22Rv1 (cell line): ENCODE data around the gene CARF.
"Not testable (repeated sequence)": the region's sequence is repeated elsewhere in the genome, so short reads cannot be mapped to it uniquely, and the experiment has no call there.

Experiments
- H3K27ac ChIP-seq: fragments of 450-650 bp; 2 replicates; pipeline ENCODE4 v1.5.1; 2017
- ZFX ChIP-seq: fragments of 450-650 bp; IDR thresholded peaks from 2 replicates; pipeline ENCODE4 v1.6.1; 2017; ENCODE audit warnings: antibody characterized with exemption, borderline replicate concordance
- TF ChIP-seq, protein P1 (sequence below): fragments of 450-650 bp; IDR thresholded peaks from 2 replicates; pipeline ENCODE4 v1.5.1; 2017; ENCODE audit warnings: mild to moderate bottlenecking

CARF gene

DNA sequence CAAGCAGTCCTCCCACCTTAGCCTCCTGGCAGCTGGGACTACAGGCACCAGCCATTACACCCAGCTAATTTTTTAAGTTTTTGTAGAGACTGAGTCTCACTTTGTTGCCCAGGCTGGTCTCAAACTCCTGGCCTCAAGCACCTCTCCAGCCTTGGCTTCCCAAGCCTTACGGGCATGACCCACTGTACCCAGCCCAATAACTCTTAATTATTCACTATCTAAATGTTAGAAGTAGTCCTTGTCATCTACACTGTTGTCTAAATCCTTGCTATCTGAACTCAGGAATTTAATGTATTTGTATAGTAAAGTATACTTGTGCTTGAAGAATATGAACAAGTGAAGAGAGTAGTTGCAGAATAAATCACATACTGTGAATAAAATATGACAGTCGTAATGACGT, 64.7 kb downstream of the CARF start:
- H3K27ac ChIP-seq, result no peak overlapping the region
- no peak for TF ChIP-seq ZFX
- TF ChIP-seq, protein P1, sequence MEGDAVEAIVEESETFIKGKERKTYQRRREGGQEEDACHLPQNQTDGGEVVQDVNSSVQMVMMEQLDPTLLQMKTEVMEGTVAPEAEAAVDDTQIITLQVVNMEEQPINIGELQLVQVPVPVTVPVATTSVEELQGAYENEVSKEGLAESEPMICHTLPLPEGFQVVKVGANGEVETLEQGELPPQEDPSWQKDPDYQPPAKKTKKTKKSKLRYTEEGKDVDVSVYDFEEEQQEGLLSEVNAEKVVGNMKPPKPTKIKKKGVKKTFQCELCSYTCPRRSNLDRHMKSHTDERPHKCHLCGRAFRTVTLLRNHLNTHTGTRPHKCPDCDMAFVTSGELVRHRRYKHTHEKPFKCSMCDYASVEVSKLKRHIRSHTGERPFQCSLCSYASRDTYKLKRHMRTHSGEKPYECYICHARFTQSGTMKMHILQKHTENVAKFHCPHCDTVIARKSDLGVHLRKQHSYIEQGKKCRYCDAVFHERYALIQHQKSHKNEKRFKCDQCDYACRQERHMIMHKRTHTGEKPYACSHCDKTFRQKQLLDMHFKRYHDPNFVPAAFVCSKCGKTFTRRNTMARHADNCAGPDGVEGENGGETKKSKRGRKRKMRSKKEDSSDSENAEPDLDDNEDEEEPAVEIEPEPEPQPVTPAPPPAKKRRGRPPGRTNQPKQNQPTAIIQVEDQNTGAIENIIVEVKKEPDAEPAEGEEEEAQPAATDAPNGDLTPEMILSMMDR, result no peak

DNA sequence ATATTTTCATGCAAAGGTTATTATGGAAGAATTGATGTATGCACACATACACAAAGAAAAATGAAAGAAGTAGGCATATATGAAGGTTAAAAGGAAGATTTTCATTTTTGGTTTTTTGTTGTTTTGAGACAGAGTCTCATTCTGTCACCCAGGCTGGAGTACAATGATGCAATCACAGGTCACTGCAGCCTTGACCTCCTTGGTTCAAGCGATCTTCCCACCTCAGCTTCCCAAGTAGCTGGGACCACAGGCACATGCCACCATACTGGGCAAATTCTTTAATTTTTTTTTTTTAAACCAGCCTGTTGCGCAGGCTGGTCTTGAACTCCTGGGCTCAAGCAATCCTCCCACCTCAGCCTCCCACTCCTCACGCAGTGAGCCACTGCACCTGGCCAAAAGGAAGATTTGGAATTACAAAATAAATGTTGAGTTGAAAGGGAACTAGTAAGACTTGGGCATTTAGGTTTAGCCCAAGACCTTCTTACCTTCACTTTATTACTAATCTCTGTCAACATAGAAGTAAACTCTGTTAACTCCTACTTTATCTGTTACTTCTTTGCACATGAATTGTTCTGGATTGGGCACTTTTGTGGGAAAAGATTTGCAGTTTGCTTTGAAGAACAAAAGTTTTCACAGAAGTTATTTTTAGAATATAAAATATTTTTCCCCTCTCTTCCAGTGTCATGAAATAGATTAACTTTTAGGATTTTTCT, 70.9 kb downstream of the CARF start:
- no peak for TF ChIP-seq ZFX
- TF ChIP-seq, protein P1, result no peak
- no peak overlapping the region for H3K27ac ChIP-seq

DNA sequence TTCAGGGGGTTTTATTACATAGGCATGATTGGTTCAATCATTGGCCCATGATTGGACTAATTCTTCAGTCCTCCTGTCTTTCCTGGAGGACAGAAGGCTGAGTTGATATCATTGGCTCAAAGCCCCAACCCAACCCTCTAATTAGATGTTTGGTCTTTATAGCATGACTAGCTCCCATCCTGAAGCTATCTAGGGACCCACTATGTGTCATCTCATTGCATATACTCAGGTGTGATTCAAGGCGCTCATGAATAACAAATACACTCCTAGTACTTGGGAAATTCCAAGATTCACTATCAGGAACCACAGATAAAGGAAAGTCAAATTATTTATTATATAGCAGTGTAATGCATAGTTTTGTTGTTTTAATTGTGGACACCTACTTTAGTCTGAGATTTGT, 77.7 kb downstream of the CARF start:
- H3K27ac ChIP-seq, result no peak overlapping the region

DNA sequence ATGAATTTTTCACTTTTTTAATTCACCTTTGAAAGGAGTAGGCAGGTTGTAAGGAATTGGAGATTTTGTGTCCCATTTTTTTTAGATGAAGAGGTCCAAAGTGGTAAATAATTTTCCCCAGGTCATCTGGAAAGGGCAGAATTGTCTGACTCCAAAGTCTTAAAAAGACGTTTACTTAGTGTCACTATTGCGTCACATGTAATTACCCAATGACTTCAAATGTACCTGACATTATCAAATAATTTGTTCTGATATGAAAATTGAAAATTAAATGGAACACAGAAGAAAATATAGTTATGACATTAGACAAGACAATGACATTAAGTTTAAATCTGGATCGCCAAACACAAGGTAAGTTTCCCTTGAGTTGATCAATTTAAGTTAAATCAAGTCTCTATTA, 78.4 kb downstream of the CARF start:
- TF ChIP-seq ZFX, result no peak
- TF ChIP-seq, protein P1, result no peak

More for the DNA sequence above, 77.7 kb downstream of the CARF start:
- TF ChIP-seq ZFX, result no peak
- TF ChIP-seq, protein P1, result no peak

DNA sequence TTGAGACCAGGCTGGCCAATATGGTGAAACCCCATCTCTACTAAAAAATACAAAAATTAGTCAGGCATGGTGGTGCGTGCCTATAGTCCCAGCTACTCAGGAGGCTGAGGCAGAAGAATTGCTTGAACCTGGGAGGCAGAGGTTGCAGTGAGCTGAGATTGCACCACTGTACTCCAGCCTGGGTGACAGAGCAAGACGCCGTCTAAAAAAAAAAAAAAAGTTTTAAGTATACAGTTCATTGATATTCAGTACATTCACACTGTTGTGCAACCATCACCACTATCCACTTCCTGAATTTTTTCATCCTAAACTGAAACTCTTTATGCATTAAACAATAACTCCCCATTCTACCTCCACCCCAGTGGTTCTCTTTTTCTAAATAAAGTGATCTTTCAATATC, 85.0 kb downstream of the CARF start:
- H3K27ac ChIP-seq, result not testable (repeated sequence)

More for the DNA sequence above, 78.4 kb downstream of the CARF start:
- H3K27ac ChIP-seq, result no peak overlapping the region

DNA sequence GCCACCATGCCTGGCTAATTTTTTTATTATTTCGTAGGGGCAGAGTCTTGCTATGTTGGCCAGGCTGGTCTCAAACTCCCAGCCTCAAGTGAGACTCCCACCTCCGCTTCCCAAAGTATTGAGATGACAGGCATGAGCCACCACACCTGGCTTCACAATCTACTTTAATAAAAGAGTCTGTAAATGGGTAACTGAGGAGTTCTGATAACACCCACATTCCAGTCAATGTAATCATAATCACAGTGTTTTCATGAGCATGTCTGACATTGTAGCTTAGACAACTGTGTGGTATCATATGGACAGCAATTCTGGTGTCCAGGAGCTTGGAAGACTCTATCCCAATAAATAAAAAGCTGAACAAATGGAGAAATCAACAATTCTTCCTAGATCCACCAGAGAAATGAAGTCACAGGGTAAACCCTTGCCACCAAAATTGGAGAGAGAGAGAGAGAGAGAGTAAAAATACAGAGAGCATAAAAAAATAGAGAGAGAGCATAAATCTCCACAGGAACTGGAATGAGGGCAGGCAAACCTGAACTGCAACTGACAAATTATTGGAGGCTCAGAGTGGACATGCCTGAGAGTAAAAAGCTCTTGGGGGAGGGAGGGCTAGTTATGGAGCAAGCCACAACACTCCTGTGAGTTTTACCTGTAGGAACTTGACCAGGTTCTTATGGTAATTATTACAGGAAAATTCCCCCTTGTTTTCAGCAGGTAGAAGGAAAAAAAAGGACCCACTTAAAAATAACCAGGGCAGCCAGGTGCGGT, 90.2 kb downstream of the CARF start:
- TF ChIP-seq ZFX, result no peak
- TF ChIP-seq, protein P1, result no peak
- no peak overlapping the region for H3K27ac ChIP-seq

DNA sequence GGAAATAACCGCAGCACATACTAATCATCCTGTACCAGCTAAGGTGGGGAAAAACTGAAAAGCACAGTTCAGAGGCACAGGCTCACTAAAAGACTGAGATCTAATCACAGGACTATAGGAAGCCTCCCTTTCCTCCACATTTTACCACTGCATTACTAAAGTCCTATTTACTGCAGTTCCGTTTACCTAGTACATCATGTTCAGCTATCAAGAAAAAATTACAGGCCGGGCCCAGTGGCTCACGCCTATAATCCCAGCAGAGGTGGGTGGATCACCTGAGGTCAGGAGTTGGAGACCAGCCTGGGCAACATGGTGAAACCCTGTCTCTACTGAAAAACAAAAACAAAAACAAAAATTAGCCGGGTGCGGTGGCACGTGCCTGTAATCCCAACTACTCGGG, 91.6 kb downstream of the CARF start:
- TF ChIP-seq, protein P1, result no peak
- no peak for TF ChIP-seq ZFX

More for the DNA sequence above, 91.6 kb downstream of the CARF start:
- H3K27ac ChIP-seq, result no peak overlapping the region
